Measurements from ENCODE around the gene HMGCR. TPM values are rescaled to one million over a fixed set of nuclear protein-coding genes. Genes with fewer than 3 reads are reported as not detected.

HMGCR gene
- total RNA-seq, 1 experiment from 2014 or later: 113 TPM

DNA sequence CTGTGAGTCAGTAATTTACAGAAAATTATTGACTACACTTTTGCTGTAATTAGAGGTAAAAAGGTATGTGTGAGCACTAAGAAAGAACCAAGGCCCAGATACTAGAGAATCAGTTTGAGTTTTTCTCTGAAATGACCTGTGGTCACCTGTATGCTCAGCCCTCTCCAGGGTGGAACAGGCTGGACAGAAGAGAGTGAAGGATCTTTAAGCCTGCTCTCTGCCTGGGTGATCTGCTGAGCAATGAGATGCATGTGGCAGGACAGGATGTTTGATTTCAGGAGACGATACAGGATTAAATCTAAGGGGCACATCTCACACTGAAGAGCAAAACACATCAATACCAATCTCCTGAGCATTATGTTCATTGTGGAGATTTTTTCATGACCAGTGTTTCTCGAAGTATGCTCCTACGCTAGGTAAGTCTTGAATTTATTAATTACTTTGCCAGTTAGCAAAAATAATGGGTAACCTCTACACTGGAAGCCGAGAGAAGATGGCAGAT lies 25.5 kb downstream of the HMGCR start:
- no TSS peak for BruUV-seq (replicated peaks)
- Histone ChIP-seq H3K27me3 (ENCODE audit: control insufficient read depth, insufficient read depth, low read length) (no peaks in the 10 kb centered on the region), H3K36me3 (ENCODE audit: control insufficient read depth, insufficient read depth, low read length) (peaks cover 43% of the 10 kb centered on the region), H3K9me3 (ENCODE audit: control insufficient read depth, insufficient read depth, low read depth, low read length) (no peaks in the 10 kb centered on the region), H3K4me1 (ENCODE audit: control insufficient read depth, insufficient read depth, low read length) (no peaks in the 10 kb centered on the region), H3K4me3 (ENCODE audit: low read depth in 2 of 2, low read length in 2 of 2) (no peak overlapping the region), H3K27ac (ENCODE audit: low read length) (no peak overlapping the region)
- DNase-seq (ENCODE audit: low read depth, low spot score) (no peak), ATAC-seq (no peak)
- ChIA-PET CTCF (no interaction called here), POLR2A (interaction anchor here (0.6 kb wide), 1 partner anchor 34 kb away, joined by 7 read pairs; no protein-coding TSS in a partner anchor)
- intact Hi-C loops (cut with micrococcal nuclease; ENCODE audit: unreplicated experiment): no loop called here
- TF ChIP-seq TCF7L2 (IDR thresholded peaks at IDR 0.05; ENCODE audit: low read depth, low read length) (no peak), POLR2AphosphoS5 (IDR thresholded peaks at IDR 0.05; ENCODE audit: low read depth, low read length) (no peak; the same call in 1 of the 2 replicates), SIN3A (IDR thresholded peaks at IDR 0.05; ENCODE audit: borderline replicate concordance, insufficient read depth, low read depth, low read length) (no peak)
- TF ChIP-seq, protein P1, sequence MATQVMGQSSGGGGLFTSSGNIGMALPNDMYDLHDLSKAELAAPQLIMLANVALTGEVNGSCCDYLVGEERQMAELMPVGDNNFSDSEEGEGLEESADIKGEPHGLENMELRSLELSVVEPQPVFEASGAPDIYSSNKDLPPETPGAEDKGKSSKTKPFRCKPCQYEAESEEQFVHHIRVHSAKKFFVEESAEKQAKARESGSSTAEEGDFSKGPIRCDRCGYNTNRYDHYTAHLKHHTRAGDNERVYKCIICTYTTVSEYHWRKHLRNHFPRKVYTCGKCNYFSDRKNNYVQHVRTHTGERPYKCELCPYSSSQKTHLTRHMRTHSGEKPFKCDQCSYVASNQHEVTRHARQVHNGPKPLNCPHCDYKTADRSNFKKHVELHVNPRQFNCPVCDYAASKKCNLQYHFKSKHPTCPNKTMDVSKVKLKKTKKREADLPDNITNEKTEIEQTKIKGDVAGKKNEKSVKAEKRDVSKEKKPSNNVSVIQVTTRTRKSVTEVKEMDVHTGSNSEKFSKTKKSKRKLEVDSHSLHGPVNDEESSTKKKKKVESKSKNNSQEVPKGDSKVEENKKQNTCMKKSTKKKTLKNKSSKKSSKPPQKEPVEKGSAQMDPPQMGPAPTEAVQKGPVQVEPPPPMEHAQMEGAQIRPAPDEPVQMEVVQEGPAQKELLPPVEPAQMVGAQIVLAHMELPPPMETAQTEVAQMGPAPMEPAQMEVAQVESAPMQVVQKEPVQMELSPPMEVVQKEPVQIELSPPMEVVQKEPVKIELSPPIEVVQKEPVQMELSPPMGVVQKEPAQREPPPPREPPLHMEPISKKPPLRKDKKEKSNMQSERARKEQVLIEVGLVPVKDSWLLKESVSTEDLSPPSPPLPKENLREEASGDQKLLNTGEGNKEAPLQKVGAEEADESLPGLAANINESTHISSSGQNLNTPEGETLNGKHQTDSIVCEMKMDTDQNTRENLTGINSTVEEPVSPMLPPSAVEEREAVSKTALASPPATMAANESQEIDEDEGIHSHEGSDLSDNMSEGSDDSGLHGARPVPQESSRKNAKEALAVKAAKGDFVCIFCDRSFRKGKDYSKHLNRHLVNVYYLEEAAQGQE (IDR thresholded peaks at IDR 0.05; ENCODE audit: insufficient read depth in 1 of 2, low read depth in 2 of 2, low read length in 1 of 2): no peak
- TF ChIP-seq, protein P2, sequence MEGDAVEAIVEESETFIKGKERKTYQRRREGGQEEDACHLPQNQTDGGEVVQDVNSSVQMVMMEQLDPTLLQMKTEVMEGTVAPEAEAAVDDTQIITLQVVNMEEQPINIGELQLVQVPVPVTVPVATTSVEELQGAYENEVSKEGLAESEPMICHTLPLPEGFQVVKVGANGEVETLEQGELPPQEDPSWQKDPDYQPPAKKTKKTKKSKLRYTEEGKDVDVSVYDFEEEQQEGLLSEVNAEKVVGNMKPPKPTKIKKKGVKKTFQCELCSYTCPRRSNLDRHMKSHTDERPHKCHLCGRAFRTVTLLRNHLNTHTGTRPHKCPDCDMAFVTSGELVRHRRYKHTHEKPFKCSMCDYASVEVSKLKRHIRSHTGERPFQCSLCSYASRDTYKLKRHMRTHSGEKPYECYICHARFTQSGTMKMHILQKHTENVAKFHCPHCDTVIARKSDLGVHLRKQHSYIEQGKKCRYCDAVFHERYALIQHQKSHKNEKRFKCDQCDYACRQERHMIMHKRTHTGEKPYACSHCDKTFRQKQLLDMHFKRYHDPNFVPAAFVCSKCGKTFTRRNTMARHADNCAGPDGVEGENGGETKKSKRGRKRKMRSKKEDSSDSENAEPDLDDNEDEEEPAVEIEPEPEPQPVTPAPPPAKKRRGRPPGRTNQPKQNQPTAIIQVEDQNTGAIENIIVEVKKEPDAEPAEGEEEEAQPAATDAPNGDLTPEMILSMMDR (IDR thresholded peaks at IDR 0.05): no peak
- in situ Hi-C loops (cut with HindIII; ENCODE audit: low pct_unique_long_range_greater_than_20kb, low sequenced_read_pairs): no loop called here

DNA sequence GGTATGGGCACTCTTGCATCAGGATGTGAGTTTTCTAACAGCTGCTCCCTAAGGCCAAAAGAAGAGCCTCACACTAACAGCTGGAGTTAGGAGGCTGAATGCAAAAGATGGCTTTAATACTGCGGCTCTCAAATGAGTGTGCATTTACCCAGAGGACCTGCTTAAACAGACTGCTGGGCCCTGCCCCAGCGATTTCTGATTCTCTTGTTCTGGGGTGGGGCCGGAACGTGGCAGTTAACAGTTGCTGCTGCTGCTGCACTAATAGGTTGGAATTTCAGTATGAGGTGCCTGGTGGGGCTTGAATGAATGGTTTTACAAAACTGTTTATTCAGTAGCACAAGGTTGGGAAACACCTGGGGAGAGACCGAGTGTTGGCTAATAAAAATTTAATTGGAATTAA lies 26.1 kb downstream of the HMGCR start:
- no peak for DNase-seq (ENCODE audit: low read depth, low spot score)
- no peak overlapping the region for H3K27ac ChIP-seq (ENCODE audit: low read length)
- in situ Hi-C loops (cut with HindIII; ENCODE audit: low pct_unique_long_range_greater_than_20kb, low sequenced_read_pairs): no loop called here
- TF ChIP-seq, protein P2 (IDR thresholded peaks at IDR 0.05): no peak
- ChIA-PET CTCF (interaction anchor here (0.6 kb wide), 1 partner anchor 320 kb away, joined by 3 read pairs; no protein-coding TSS in a partner anchor), POLR2A (no interaction called here)
- peaks cover 41% of the 10 kb centered on the region for H3K36me3 ChIP-seq (ENCODE audit: control insufficient read depth, insufficient read depth, low read length)
- H3K4me3 ChIP-seq (ENCODE audit: low read depth in 2 of 2, low read length in 2 of 2): no peak overlapping the region
- 0 out of 2 replicates have a peak, but pooled peaks have one; percentile 28 for ATAC-seq
- no TSS peak for BruUV-seq (replicated peaks)
- no peaks in the 10 kb centered on the region for H3K4me1 ChIP-seq (ENCODE audit: control insufficient read depth, insufficient read depth, low read length)
- H3K9me3 ChIP-seq (ENCODE audit: control insufficient read depth, insufficient read depth, low read depth, low read length): no peaks in the 10 kb centered on the region
- intact Hi-C loops (cut with micrococcal nuclease; ENCODE audit: unreplicated experiment): no loop called here
- H3K27me3 ChIP-seq (ENCODE audit: control insufficient read depth, insufficient read depth, low read length): no peaks in the 10 kb centered on the region
